H1 (cell line): ENCODE results near the gene STARD7. TPM values are rescaled to one million over a fixed set of nuclear protein-coding genes. Genes with fewer than 3 reads are reported as not detected.

ENCODE experiments used
- CTCF ChIA-PET: fragments of 300-600 bp; sonication (Branson Sonifier 250); formaldehyde crosslinking; loops from one replicate; lab custom pipeline; 2021; ENCODE audit not compliant: partially characterized antibody; lab: Charles Lee
- POLR2A ChIA-PET: fragments of 300-600 bp; sonication (Branson Sonifier 250); formaldehyde crosslinking; loops from one replicate; lab custom pipeline; 2021; ENCODE audit warnings: inconsistent platforms; ENCODE audit not compliant: partially characterized antibody; lab: Charles Lee
- DNase-seq, 2 experiments: peaks; one replicate each; pipeline versions ENCODE4 v3.0.0 to v3.0.0-alpha.2; 2010 to 2022; ENCODE audit warnings: low spot score in 2 of 2, low read depth in 1 of 2, mixed read lengths in 1 of 2
- FAIRE-seq: peaks from 2 replicates; lab custom pipeline; 2011; peaks lifted over from hg19 to GRCh38; lab: Jason Lieb, UNC
- H2AFZ ChIP-seq: 2 replicates; pipeline ENCODE4 v1.8.1; 2012; ENCODE audit warnings: low read length, inconsistent platforms
- H2AK5ac ChIP-seq: 2 replicates; pipeline ENCODE4 v1.6.1; 2013; ENCODE audit warnings: low read depth, low read length
- H2BK120ac ChIP-seq: replicated peaks from 2 replicates; pipeline ENCODE3; 2013; ENCODE audit warnings: low read depth, low read length, inconsistent platforms
- H2BK12ac ChIP-seq: 2 replicates; pipeline ENCODE4 v1.6.1; 2013; ENCODE audit warnings: low read depth, low read length
- H2BK15ac ChIP-seq: 2 replicates; pipeline ENCODE4 v1.6.1; 2013; ENCODE audit warnings: low read length
- H2BK20ac ChIP-seq: 2 replicates; pipeline ENCODE4 v1.6.1; 2013; ENCODE audit warnings: low read length
- H2BK5ac ChIP-seq: 2 replicates; pipeline ENCODE4 v1.6.1; 2013; ENCODE audit warnings: low read depth, low read length
- H3K14ac ChIP-seq: 2 replicates; pipeline ENCODE4 v1.6.1; 2013; ENCODE audit warnings: inconsistent platforms; ENCODE audit not compliant: insufficient read length
- H3K18ac ChIP-seq: 2 replicates; pipeline ENCODE4 v1.6.1; 2013; ENCODE audit warnings: low read length; ENCODE audit errors: extremely low read depth
- H3K23ac ChIP-seq: 2 replicates; pipeline ENCODE4 v1.6.1; 2013; ENCODE audit warnings: inconsistent platforms; ENCODE audit not compliant: insufficient read length
- H3K23me2 ChIP-seq: 2 replicates; pipeline ENCODE4 v1.6.1; 2013; ENCODE audit warnings: low read depth, low read length
- H3K27ac ChIP-seq: 2 replicates; pipeline ENCODE4 v1.6.1; 2011; ENCODE audit warnings: low read depth, low read length, inconsistent platforms
- H3K27me3 ChIP-seq, 4 experiments: replicated peaks in 1 of 4; 1 replicate in 1 of 4; 2 replicates in 3 of 4; pipeline versions ENCODE4 v1.6.1 to v1.8.1; 2011 to 2013; ENCODE audit warnings: low read length in 3 of 4, mild to moderate bottlenecking in 3 of 4, inconsistent platforms in 2 of 4, mixed read lengths in 2 of 4, moderate library complexity in 1 of 4; ENCODE audit not compliant: control insufficient read depth in 3 of 4, insufficient read depth in 3 of 4; ENCODE audit errors: extremely low read depth in 1 of 4
- H3K36me3 ChIP-seq, 4 experiments: 2 replicates each; pipeline versions ENCODE4 v1.6.1 to v1.8.1; 2011 to 2013; ENCODE audit warnings: mild to moderate bottlenecking in 4 of 4, low read length in 3 of 4, moderate library complexity in 2 of 4, control low read depth in 1 of 4, inconsistent platforms in 1 of 4; ENCODE audit not compliant: insufficient read depth in 4 of 4, control insufficient read depth in 2 of 4
- H3K4ac ChIP-seq: replicated peaks from 2 replicates; pipeline ENCODE3; 2013; ENCODE audit warnings: low read length, low read depth, mixed read lengths, inconsistent platforms; ENCODE audit not compliant: insufficient read length
- H3K4me1 ChIP-seq, 4 experiments: replicated peaks in 1 of 4; 1 replicate in 1 of 4; 2 replicates in 3 of 4; pipeline versions ENCODE4 v1.6.1 to v1.8.1; 2011 to 2013; ENCODE audit warnings: low read length in 3 of 4, inconsistent platforms in 2 of 4, mixed read lengths in 1 of 4; ENCODE audit not compliant: insufficient read depth in 4 of 4, control insufficient read depth in 3 of 4
- H3K4me2 ChIP-seq, 2 experiments: 2 replicates each; pipeline versions ENCODE4 v1.6.1 to v1.8.1; 2011 to 2013; ENCODE audit warnings: low read depth in 2 of 2, low read length in 2 of 2, control low read depth in 1 of 2, inconsistent platforms in 1 of 2, mild to moderate bottlenecking in 1 of 2; ENCODE audit not compliant: insufficient read depth in 1 of 2
- H3K4me3 ChIP-seq, 4 experiments: fragments of 200-600, 300-600 bp in 1 of 4; sonication (generic), shearing (Covaris generic), sonication (Bioruptor Twin) in 1 of 4; 2 replicates each; pipeline versions ENCODE4 v1.5.1 to v1.8.1; 2011 to 2016; ENCODE audit warnings: low read length in 4 of 4, low read depth in 3 of 4, control low read depth in 2 of 4, inconsistent platforms in 2 of 4, mild to moderate bottlenecking in 2 of 4, mixed read lengths in 1 of 4, moderate library complexity in 1 of 4; ENCODE audit not compliant: insufficient read depth in 2 of 4; ENCODE audit errors: extremely low read depth in 1 of 4
- H3K56ac ChIP-seq: replicated peaks from 2 replicates; pipeline ENCODE3; 2013; ENCODE audit warnings: low read depth, mild to moderate bottlenecking, mixed read lengths, low read length, inconsistent platforms; ENCODE audit not compliant: insufficient read length
- H3K79me1 ChIP-seq: 2 replicates; pipeline ENCODE4 v1.6.1; 2013; ENCODE audit warnings: low read depth, low read length, control low read depth
- H3K79me2 ChIP-seq, 2 experiments: 2 replicates each; pipeline versions ENCODE4 v1.6.1 to v1.8.1; 2012 to 2013; ENCODE audit warnings: low read length in 2 of 2, mild to moderate bottlenecking in 2 of 2, inconsistent platforms in 1 of 2; ENCODE audit not compliant: insufficient read depth in 2 of 2, control insufficient read depth in 1 of 2
- H3K9ac ChIP-seq, 4 experiments: replicated peaks in 1 of 4; 1 replicate in 1 of 4; 2 replicates in 3 of 4; pipeline versions ENCODE4 v1.6.1 to v1.8.1; 2011 to 2013; ENCODE audit warnings: low read depth in 3 of 4, low read length in 3 of 4, control low read depth in 2 of 4, mild to moderate bottlenecking in 2 of 4, moderate library complexity in 2 of 4, inconsistent platforms in 1 of 4; ENCODE audit errors: extremely low read depth in 1 of 4
- H3K9me3 ChIP-seq, 2 experiments: 2 replicates each; pipeline versions ENCODE4 v1.6.1 to v1.8.1; 2012 to 2013; ENCODE audit warnings: mild to moderate bottlenecking in 2 of 2, moderate library complexity in 2 of 2, control low read depth in 1 of 2, inconsistent platforms in 1 of 2, low read depth in 1 of 2, low read length in 1 of 2, mixed read lengths in 1 of 2; ENCODE audit not compliant: insufficient read depth in 2 of 2
- H4K20me1 ChIP-seq, 2 experiments: replicated peaks in 1 of 2; 2 replicates each; pipeline versions ENCODE3 to v1.8.1; 2011 to 2013; ENCODE audit warnings: inconsistent platforms in 2 of 2, low read length in 2 of 2, mild to moderate bottlenecking in 1 of 2; ENCODE audit not compliant: insufficient read depth in 2 of 2, control insufficient read depth in 1 of 2
- H4K5ac ChIP-seq: 2 replicates; pipeline ENCODE4 v1.6.1; 2013; ENCODE audit warnings: low read length, low read depth, mixed read lengths, inconsistent platforms; ENCODE audit not compliant: insufficient read length
- H4K8ac ChIP-seq: 2 replicates; pipeline ENCODE4 v1.8.0; 2013; ENCODE audit warnings: mild to moderate bottlenecking, moderate library complexity, low read length, inconsistent platforms; ENCODE audit not compliant: insufficient read depth; ENCODE audit errors: extremely low read depth
- H4K91ac ChIP-seq: replicated peaks from 2 replicates; pipeline ENCODE3; 2013; ENCODE audit warnings: low read length, mixed read lengths, inconsistent platforms; ENCODE audit not compliant: insufficient read length
- CHD2 ChIP-seq: IDR thresholded peaks from 2 replicates; pipeline ENCODE4 v1.6.1; 2012; ENCODE audit warnings: low read length, improper control_type of control experiment
- CREB1 ChIP-seq: IDR thresholded peaks from 2 replicates; pipeline ENCODE4 v1.6.1; 2012; ENCODE audit warnings: inconsistent platforms
- EGR1 ChIP-seq: IDR thresholded peaks from 2 replicates; pipeline ENCODE4 v1.6.1; 2011; ENCODE audit warnings: low read depth, low read length, borderline replicate concordance
- FOSL1 ChIP-seq: IDR thresholded peaks from 2 replicates; pipeline ENCODE4 v1.6.1; 2011; ENCODE audit warnings: mild to moderate bottlenecking, low read depth, low read length, moderate library complexity; ENCODE audit not compliant: insufficient read depth
- MAX ChIP-seq: IDR thresholded peaks from 2 replicates; pipeline ENCODE4 v1.6.1; 2012; ENCODE audit warnings: inconsistent platforms
- NANOG ChIP-seq: IDR thresholded peaks from 2 replicates; pipeline ENCODE4 v1.6.1; 2011; ENCODE audit warnings: low read length, low read depth, mild to moderate bottlenecking, inconsistent platforms; ENCODE audit not compliant: insufficient read depth, poor library complexity, severe bottlenecking
- POLR2A ChIP-seq, 2 experiments: IDR thresholded peaks; 1 replicate in 1 of 2; 2 replicates in 1 of 2; pipeline ENCODE4 v1.6.1; 2011; ENCODE audit warnings: low read depth in 2 of 2, low read length in 2 of 2, mild to moderate bottlenecking in 2 of 2; ENCODE audit errors: control extremely low read depth in 1 of 2
- RBBP5 ChIP-seq: IDR thresholded peaks from 2 replicates; pipeline ENCODE4 v1.7.1; 2012; ENCODE audit warnings: low read depth, mild to moderate bottlenecking, inconsistent platforms, low read length, moderate library complexity, borderline replicate concordance
- RNF2 ChIP-seq: fragments of 200-900, 300-1000 bp; sonication (generic); IDR thresholded peaks from 2 replicates; pipeline ENCODE4 v1.7.1; 2016; ENCODE audit warnings: borderline replicate concordance, low read depth, mild to moderate bottlenecking, antibody characterized with exemption, low read length; ENCODE audit not compliant: poor library complexity, severe bottlenecking; ENCODE audit errors: missing control alignments
- SIRT6 ChIP-seq: IDR thresholded peaks from one replicate; pipeline ENCODE4 v1.7.1; 2012; ENCODE audit warnings: low read length, inconsistent platforms
- ZNF274 ChIP-seq: IDR thresholded peaks from 2 replicates; pipeline ENCODE4 v1.7.0; 2012; ENCODE audit warnings: low read length, borderline replicate concordance; ENCODE audit errors: extremely low read depth
- WGBS, 2 experiments: shearing (Covaris generic) in 1 of 2; methylation state at CpG; one replicate each; pipeline versions ENCODE4 v1.1.6 to v1.1.7; 2013 to 2015; ENCODE audit warnings: low lambda C conversion rate in 2 of 2, mixed read lengths in 2 of 2, inconsistent platforms in 1 of 2, low coverage in 1 of 2, missing lambda C conversion rate in 1 of 2; ENCODE audit not compliant: insufficient replicate concordance in 2 of 2, insufficient coverage in 1 of 2, insufficient read length in 1 of 2; ENCODE audit errors: extremely low coverage in 1 of 2, missing lambda C conversion rate in 1 of 2; 5-methylcytosine and 5-hydroxymethylcytosine counted together
- polyA plus RNA-seq, 7 experiments: library from polyadenylated mRNA; depleted of rRNA in 3 of 7; stranded (reverse) in 5 of 7; unstranded in 2 of 7; fragments of >200 nt in 5 of 7; fragments of 200-250 nt in 2 of 7; gene quantifications; 1 replicate in 5 of 7; 2 replicates in 1 of 7; 4 replicates in 1 of 7; pipeline versions ENCODE4 v1.2.1 to v1.2.3, GENCODE V29; 2011 to 2013; ENCODE audit warnings: missing spikeins in 2 of 7, mixed read lengths in 2 of 7
- total RNA-seq: library from RNA; stranded (reverse); fragmentation: NEBNext Ultra II Directional; extraction: Animal tissue kit (Norgen Biotek cat#: 25700); gene quantifications from 2 replicates; pipeline ENCODE4 v1.2.1, GENCODE V29; 2021

The STARD7 gene
- total and polyA plus RNA-seq, 2 of the 8 experiments (the other 6 are each of a cell fraction or from before 2014, with no cell fraction given) = 89.1 to 200 TPM

GRCh38 chr2:96152304-96153161 lies 56.1 kb downstream of the STARD7 start:
- peak overlapping the region; percentile 94 for H4K91ac ChIP-seq
- no peaks in the 10 kb centered on the region for H3K9me3 ChIP-seq
- FAIRE-seq = no peak
- ChIA-PET POLR2A (interaction anchor here (1.1 to 1.3 kb wide), 2 partner anchors 22 to 55 kb away, joined by 3 to 4 read pairs; no protein-coding TSS in a partner anchor), CTCF (interaction anchor here (1.7 to 10.1 kb wide), 4 partner anchors 11 to 35 kb away, joined by 7 to 98 read pairs (median 30); partner anchors contain the start of genes ADRA2B and ASTL)
- no peaks in the 10 kb centered on the region for H4K20me1 ChIP-seq
- 0 out of 2 replicates have a peak overlapping the region, but pooled peaks have one; percentile 87 for H2BK12ac ChIP-seq
- H2BK120ac ChIP-seq = no peak overlapping the region
- peaks cover 2% of the 10 kb centered on the region; the same call in 1 of the 2 replicates for H3K23me2 ChIP-seq
- peak overlapping the region; percentile 72; the same call in 1 of the 2 replicates for H2BK20ac ChIP-seq
- no peak overlapping the region for H3K23ac ChIP-seq
- 73% methylated on average over 8 of the region's 13 CpGs; no CpG with 5 or more reads in 1 of the 2 experiments for WGBS, 2 experiments
- no peak for DNase-seq
- no peak overlapping the region for H3K56ac ChIP-seq
- H3K4me3 ChIP-seq = no peak overlapping the region
- no peak overlapping the region for H2BK15ac ChIP-seq
- H4K5ac ChIP-seq = no peak overlapping the region
- H3K27ac ChIP-seq = peak overlapping the region; percentile 44; the same call in 1 of the 2 replicates
- no peak overlapping the region for H2AFZ ChIP-seq
- no peak overlapping the region; a peak in 1 of 7 replicates for H3K9ac ChIP-seq
- H3K4me2 ChIP-seq = peak overlapping the region in 1 of 2 experiments; percentile 0; a peak in 1 of 4 replicates
- peak overlapping the region; percentile 68 for H2BK5ac ChIP-seq
- peaks cover 0 to 31% (median 19%) of the 10 kb centered on the region in 4 experiments; a peak in 6 of 7 replicates for H3K4me1 ChIP-seq
- H3K36me3 ChIP-seq = no peaks in the 10 kb centered on the region
- no peak for TF ChIP-seq FOSL1
- no peak for TF ChIP-seq EGR1
- TF ChIP-seq RNF2 = no peak
- TF ChIP-seq ZNF274 = no peak
- TF ChIP-seq SIRT6 = no peak
- no peak for TF ChIP-seq MAX
- no peak for TF ChIP-seq CHD2
- TF ChIP-seq POLR2A (IDR thresholded peaks at IDR 0.05; ENCODE audit: control extremely low read depth in 1 of 2, low read depth in 2 of 2, low read length in 2 of 2) = no peak
- no peak for TF ChIP-seq CREB1
- no peak for TF ChIP-seq RBBP5
- TF ChIP-seq NANOG = no peak
- no peaks in the 10 kb centered on the region; a peak in 1 of 7 replicates for H3K27me3 ChIP-seq
- H3K14ac ChIP-seq = no peak overlapping the region
- peak overlapping the region; percentile 71 for H3K18ac ChIP-seq
- H3K4ac ChIP-seq = peak overlapping the region; percentile 57
- no peaks in the 10 kb centered on the region for H3K79me1 ChIP-seq
- no peaks in the 10 kb centered on the region for H3K79me2 ChIP-seq
- 0 out of 2 replicates have a peak overlapping the region, but pooled peaks have one; percentile 82 for H2AK5ac ChIP-seq
- H4K8ac ChIP-seq = no peak overlapping the region
